K562 (cell line): ENCODE data around the gene MGST2.

Experiments used
- CBFB ChIP-seq: sonication (generic); formaldehyde crosslinking; IDR thresholded peaks from 2 replicates; pipeline ENCODE4 v1.4.0; 2020; ENCODE audit warnings: mild to moderate bottlenecking, missing genetic modification reagents
- GATA2 ChIP-seq: sonication (generic); formaldehyde crosslinking; IDR thresholded peaks from 2 replicates; pipeline ENCODE4 v1.4.0; 2020; ENCODE audit warnings: mild to moderate bottlenecking, missing genetic modification reagents
- NELFE ChIP-seq: IDR thresholded peaks from 2 replicates; pipeline ENCODE4 v1.6.1; 2011; ENCODE audit warnings: mild to moderate bottlenecking; ENCODE audit not compliant: insufficient read depth, insufficient read length
- NR0B1 ChIP-seq: fragments of 450-650 bp; IDR thresholded peaks from one replicate; pipeline ENCODE4 v1.6.1; 2018; ENCODE audit warnings: mild to moderate bottlenecking, moderate library complexity; ENCODE audit not compliant: partially characterized antibody
- POLR2AphosphoS5 ChIP-seq: IDR thresholded peaks from 2 replicates; pipeline ENCODE4 v1.6.1; 2011; ENCODE audit warnings: mild to moderate bottlenecking, low read depth, low read length, moderate library complexity; ENCODE audit not compliant: control insufficient read depth, insufficient read depth
- SIX5 ChIP-seq, 2 experiments: IDR thresholded peaks; 2 replicates each; pipeline ENCODE4 v1.6.1; 2011; ENCODE audit warnings: low read length in 2 of 2, borderline replicate concordance in 1 of 2, low read depth in 1 of 2, mild to moderate bottlenecking in 1 of 2, moderate library complexity in 1 of 2; ENCODE audit not compliant: insufficient read depth in 1 of 2
- SP2 ChIP-seq: IDR thresholded peaks from 2 replicates; pipeline ENCODE4 v1.6.1; 2011; ENCODE audit warnings: mild to moderate bottlenecking, low read depth, low read length, moderate library complexity; ENCODE audit not compliant: poor library complexity, severe bottlenecking; ENCODE audit errors: extremely low read depth
- ZBTB49 ChIP-seq: sonication (generic); formaldehyde crosslinking; IDR thresholded peaks from 2 replicates; pipeline ENCODE4 v1.8.0; 2022; ENCODE audit warnings: missing genetic modification reagents, mild to moderate bottlenecking, borderline replicate concordance
- ZNF384 ChIP-seq: IDR thresholded peaks from 2 replicates; pipeline ENCODE4 v1.6.1; 2012; ENCODE audit warnings: low read depth, low read length, improper control_type of control experiment

DNA sequence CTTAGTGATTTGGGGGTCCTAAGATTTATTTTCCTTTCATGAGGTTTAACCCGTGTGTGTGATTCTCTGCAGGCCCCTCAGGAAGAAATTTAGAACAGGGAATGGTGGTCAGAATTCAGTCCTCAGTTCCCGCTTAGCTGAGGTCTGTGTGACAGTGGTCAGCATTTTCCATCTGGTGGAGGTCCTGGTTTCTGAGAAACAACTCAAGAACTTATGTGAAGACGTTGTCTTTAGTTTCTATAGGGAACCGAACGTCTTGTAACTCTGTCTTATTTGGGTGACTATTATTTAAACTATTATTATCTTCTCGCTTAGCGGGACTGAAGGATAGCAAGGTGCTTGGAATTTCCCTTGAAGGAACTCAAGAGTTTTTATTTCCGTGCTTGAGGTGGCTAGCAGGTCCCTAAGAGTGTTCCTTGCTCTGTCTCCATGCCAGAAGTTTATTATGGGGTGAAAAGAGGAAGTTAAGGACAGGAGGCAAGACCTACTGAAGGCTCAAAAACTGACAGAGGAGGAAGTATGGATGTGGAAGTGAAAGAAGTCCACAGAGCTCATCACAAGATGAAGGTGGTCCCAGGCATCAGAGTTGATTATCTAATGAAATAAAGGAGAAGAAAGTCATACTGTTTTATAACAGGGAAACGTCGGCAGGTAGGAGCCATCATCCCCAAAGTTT lies 9.4 kb downstream of the MGST2 start:
- TF ChIP-seq ZBTB49 (CRISPR knock-in tag) (no peak), GATA2 (CRISPR knock-in tag) (no peak), POLR2AphosphoS5 (no peak), ZNF384 (no peak), CBFB (no peak), NR0B1 (no peak), NELFE (no peak), SP2 (no peak), SIX5 (IDR thresholded peaks at IDR 0.05; ENCODE audit: borderline replicate concordance in 1 of 2, insufficient read depth in 1 of 2, low read depth in 1 of 2, low read length in 2 of 2) (no peak)
